Lower lobe of right lung (tissue), 2 donors: Measurements from ENCODE around the gene COMMD10. TPM values are rescaled to one million over a fixed set of nuclear protein-coding genes. Genes with fewer than 3 reads are reported as not detected.

Experiments
- ATAC-seq, 2 donors: fragments of 200-7000 bp; cut with Tn5 transposase; one replicate each; pipeline ENCODE4 v1.9.1; 2020 to 2022; ENCODE audit warnings: mild to moderate bottlenecking in 2 of 2, moderate library complexity in 2 of 2
- DNase-seq: peaks from one replicate; pipeline ENCODE4 v3.0.0-alpha.2; 2020
- H3K27ac ChIP-seq: fragments of 200-600 bp; one replicate; pipeline ENCODE4 v1.8.0; 2022
- H3K27me3 ChIP-seq: fragments of 200-600 bp; one replicate; pipeline ENCODE4 v1.8.0; 2022; ENCODE audit warnings: low read depth
- H3K36me3 ChIP-seq: fragments of 200-600 bp; one replicate; pipeline ENCODE4 v1.8.0; 2022; ENCODE audit warnings: mild to moderate bottlenecking
- H3K4me1 ChIP-seq: fragments of 200-600 bp; one replicate; pipeline ENCODE4 v1.8.0; 2022
- H3K4me3 ChIP-seq: fragments of 200-600 bp; one replicate; pipeline ENCODE4 v1.8.0; 2022; ENCODE audit warnings: mild to moderate bottlenecking
- H3K9me3 ChIP-seq: fragments of 200-600 bp; one replicate; pipeline ENCODE4 v1.8.0; 2022
- CTCF ChIP-seq: fragments of 200-600 bp; IDR thresholded peaks from one replicate; pipeline ENCODE4 v1.8.0; 2022; ENCODE audit warnings: antibody characterized with exemption, mild to moderate bottlenecking
- intact Hi-C: fragments of 100-400 bp; cut with DNase I; formaldehyde crosslinking; loops from one replicate; pipeline ENCODE4 v1.11.0; 2022
- long read RNA-seq: library from polyadenylated mRNA; unstranded; transcript quantifications from one replicate; pipeline ENCODE4 v2.0.0, GENCODE V29; 2021
- total RNA-seq: library from RNA; stranded (reverse); fragmentation: NEBNext Ultra II Directional; extraction: Animal tissue kit (Norgen Biotek cat#: 25700); gene quantifications from one replicate; pipeline ENCODE4 v1.2.1, GENCODE V29; 2021
- donor health status: DM: no; HTN: yes; CAD: no; lungs with severe emphysema.

Gene COMMD10
- total RNA-seq, result 33.8 TPM
- long read RNA-seq, transcript COMMD10-201 (7 exons, 1,469 nt), result major isoform, 50 of 59 reads
- long read RNA-seq, partial matches to known transcripts, result 0 of 59 reads
- long read RNA-seq, other reads (novel, unspliced or antisense), result 8 of 59 reads

GRCh38 chr5:116084871-116085715 is at the start of gene COMMD10:
Gene COMMD10, plus strand, starts transcription at chr5:116085025.
- ATAC-seq (peak; percentile 94 to 97), DNase-seq (peak; percentile 88)
- Histone ChIP-seq H3K27me3 (no peaks in the 10 kb centered on the region), H3K9me3 (no peaks in the 10 kb centered on the region), H3K4me3 (peak within 1 kb of the TSS; percentile 83), H3K36me3 (no peaks in the 10 kb centered on the region), H3K27ac (peak within 1 kb of the TSS; percentile 95), H3K4me1 (peaks cover 17% of the 10 kb centered on the region)
- intact Hi-C loops, result no loop called here
- TF ChIP-seq CTCF, result no peak

GRCh38 chr5:116035123-116035522 is 49.7 kb upstream of the COMMD10 start:
- Histone ChIP-seq H3K4me3 (no peak overlapping the region), H3K4me1 (no peaks in the 10 kb centered on the region), H3K9me3 (no peaks in the 10 kb centered on the region), H3K36me3 (no peaks in the 10 kb centered on the region), H3K27me3 (no peaks in the 10 kb centered on the region), H3K27ac (no peak overlapping the region)
- DNase-seq (no peak), ATAC-seq (no peak)
- intact Hi-C loops, result no loop called here
- no peak for TF ChIP-seq CTCF

GRCh38 chr5:116037236-116037822 is 47.5 kb upstream of the COMMD10 start:
- H3K4me3 ChIP-seq, result no peak overlapping the region
- H3K27me3 ChIP-seq, result no peaks in the 10 kb centered on the region
- H3K27ac ChIP-seq, result no peak overlapping the region
- no peaks in the 10 kb centered on the region for H3K4me1 ChIP-seq
- no peaks in the 10 kb centered on the region for H3K9me3 ChIP-seq
- TF ChIP-seq CTCF, result no peak
- DNase-seq (no peak), ATAC-seq (no peak)
- intact Hi-C loops, result no loop called here
- H3K36me3 ChIP-seq, result no peaks in the 10 kb centered on the region

GRCh38 chr5:116038817-116039216 is 46.0 kb upstream of the COMMD10 start:
- H3K36me3 ChIP-seq, result no peaks in the 10 kb centered on the region
- ATAC-seq (no peak), DNase-seq (no peak)
- no peaks in the 10 kb centered on the region for H3K9me3 ChIP-seq
- H3K27ac ChIP-seq, result no peak overlapping the region
- H3K4me3 ChIP-seq, result no peak overlapping the region
- no peaks in the 10 kb centered on the region for H3K27me3 ChIP-seq
- TF ChIP-seq CTCF, result no peak
- no peaks in the 10 kb centered on the region for H3K4me1 ChIP-seq
- intact Hi-C loops, result no loop called here

- no peaks in the 10 kb centered on the region for H3K9me3 ChIP-seq
- DNase-seq, result no peak
- intact Hi-C loops, result no loop called here
- no peaks in the 10 kb centered on the region for H3K4me1 ChIP-seq
- no peaks in the 10 kb centered on the region for H3K36me3 ChIP-seq
- ATAC-seq, result no peak
- no peak overlapping the region for H3K27ac ChIP-seq
- H3K4me3 ChIP-seq, result no peak overlapping the region
- H3K27me3 ChIP-seq, result no peaks in the 10 kb centered on the region
- TF ChIP-seq CTCF, result no peak
Measured at GRCh38 chr5:116042375-116042774, 42.5 kb upstream of the COMMD10 start.
